GM18526 (cell line): ENCODE measurements around the gene CDX1.

Source experiments
- POLR2A ChIP-seq: IDR thresholded peaks from 3 replicates; pipeline ENCODE4 v1.6.1; 2011; ENCODE audit not compliant: insufficient read length; ENCODE audit errors: extremely low read depth

CDX1 gene

DNA sequence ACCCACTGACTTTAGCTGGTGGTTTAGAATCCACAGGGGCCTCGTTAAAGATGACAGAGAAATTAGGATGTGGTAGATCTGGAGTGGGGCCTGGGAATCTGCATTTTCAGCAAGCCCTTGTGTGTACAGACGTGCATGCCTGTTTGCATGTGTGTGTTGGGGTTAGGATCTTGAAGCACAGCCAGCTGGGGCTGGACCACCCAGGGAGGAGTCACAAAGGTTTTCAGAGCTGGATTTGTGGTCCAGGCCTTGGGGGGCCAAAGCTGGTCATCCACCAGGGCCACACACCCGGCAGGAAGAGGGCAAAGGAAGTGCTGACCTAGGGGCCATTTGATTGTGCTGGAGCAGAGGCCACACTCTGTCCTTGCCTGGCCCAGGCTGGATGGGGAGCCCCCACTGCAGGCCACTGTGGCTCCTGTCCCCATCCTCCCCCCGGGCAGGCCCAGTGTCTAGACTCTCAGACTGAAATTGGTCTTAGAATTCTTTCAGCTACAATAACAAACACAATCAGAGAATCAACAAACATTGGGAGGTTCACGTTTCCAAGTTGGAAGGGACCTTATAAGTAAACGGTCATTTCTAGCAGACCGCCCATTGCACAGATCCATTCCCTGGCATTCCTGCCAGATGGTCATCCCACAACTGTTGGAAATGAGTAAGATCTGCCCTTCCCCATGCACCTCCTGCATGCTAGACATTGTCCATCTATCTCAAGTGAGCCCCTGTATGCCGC lies 10.3 kb downstream of the CDX1 start:
- TF ChIP-seq POLR2A = no peak

- TF ChIP-seq POLR2A = no peak
Measured at GRCh38 chr5:150177721-150178120, 11.1 kb downstream of the CDX1 start.

- TF ChIP-seq POLR2A = no peak
Measured at GRCh38 chr5:150178262-150178661, 11.7 kb downstream of the CDX1 start.

DNA sequence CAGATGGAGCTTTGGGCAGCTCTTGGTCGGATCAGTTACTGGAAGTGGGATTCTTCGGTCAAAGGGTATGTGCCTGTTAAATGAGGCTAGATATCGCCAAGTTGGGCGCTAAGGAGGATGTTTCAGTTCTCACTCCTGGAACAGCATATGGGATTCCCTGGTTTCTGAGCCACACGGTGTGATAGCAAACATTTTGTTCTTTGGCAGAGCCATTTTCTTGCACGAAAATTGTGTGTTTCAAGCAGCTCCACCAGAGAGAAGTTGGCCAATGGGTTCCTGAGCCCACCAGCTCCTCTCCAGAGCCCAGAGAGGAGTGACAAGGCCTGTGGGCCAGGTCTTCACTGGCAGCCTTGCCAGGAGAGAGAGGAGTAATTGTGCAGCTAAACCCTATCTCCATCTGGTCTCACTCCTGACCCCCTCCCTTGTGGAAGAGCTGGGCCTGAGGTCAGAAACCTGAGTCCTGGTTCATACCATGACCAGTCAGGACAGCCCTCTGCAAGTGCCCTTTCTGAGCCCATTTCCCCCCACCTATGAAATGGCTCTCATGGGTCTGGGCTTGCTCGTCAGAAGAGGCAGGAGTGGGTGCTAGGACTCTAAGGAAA lies 12.5 kb downstream of the CDX1 start:
- no peak for TF ChIP-seq POLR2A

DNA sequence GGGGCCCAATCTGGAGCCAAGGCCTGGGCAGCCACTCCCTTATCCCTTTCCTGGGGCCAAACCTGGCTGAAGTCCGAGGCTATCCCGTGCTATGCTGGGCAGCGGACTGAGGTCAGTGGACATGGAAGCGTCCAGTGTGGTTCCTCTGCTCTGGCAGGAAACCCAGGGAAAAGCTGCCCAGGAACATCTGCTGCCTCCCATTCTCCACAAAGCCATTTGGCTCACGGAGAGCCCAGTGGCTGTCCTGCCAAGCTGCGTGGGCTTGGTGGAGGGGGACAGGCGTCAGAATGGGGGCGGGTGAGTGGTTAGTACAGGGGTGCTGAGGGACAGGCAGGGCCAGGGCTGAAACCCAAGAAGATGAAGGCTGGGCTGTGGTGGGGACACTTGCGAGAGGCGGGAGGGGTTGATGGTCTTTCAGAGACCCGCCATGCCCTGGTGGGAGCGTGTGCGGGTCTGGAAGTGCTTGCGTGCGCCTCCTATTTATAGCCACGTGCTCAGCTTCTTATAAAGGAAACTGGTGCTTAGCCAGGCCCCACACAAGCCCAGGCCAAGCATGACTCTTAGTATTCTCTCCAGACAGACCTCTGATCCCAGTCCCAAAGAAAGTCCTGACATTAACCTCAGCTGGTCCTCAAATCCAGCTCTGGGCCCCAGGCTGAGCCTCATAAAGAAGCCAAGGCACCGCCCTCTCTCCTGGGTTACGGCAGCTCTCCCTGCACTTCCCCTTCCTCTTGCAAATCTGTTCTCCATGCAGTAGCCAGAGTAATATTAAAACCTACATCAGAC lies 13.9 kb downstream of the CDX1 start:
- TF ChIP-seq POLR2A = no peak

DNA sequence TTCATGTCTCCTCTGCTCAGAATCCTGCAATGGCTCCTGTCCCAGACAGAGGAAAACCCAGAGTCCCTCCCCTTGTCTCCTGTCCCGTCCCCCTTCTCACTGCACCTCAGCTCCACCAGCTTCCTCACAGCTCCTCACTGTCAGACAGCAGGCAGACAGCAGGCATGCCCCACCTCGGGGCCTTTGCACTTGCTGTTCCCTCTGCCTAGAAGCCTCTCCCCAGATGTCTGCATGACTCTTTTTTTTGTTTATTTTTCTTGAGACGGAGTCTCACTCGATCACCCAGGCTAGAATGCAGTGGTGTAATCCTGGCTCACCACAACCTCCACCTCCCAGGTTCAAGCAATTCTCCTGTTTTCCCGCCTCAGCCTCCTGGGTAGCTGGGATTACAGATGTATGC lies 14.4 kb downstream of the CDX1 start:
- no peak for TF ChIP-seq POLR2A

GRCh38 chr5:150181766-150182545 lies 15.4 kb downstream of the CDX1 start:
- TF ChIP-seq POLR2A = no peak

GRCh38 chr5:150182774-150183173 lies 16.2 kb downstream of the CDX1 start:
- TF ChIP-seq POLR2A = no peak

GRCh38 chr5:150183436-150183835 lies 16.9 kb downstream of the CDX1 start:
- no peak for TF ChIP-seq POLR2A

DNA sequence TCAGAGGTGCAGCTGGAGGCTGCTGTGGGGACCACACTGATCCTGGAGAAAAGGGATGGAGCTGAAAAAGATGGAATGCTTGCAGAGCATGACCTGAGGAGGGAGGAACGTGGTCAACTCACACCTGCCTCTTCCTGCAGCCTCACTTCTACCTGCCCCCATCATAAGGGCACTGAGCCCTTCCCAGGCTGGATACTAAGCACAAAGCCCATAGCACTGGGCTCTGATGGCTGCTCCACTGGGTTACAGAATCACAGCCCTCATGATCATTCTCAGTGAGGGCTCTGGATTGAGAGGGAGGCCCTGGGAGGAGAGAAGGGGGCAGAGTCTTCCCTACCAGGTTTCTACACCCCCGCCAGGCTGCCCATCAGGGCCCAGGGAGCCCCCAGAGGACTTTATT lies 17.4 kb downstream of the CDX1 start:
- no peak for TF ChIP-seq POLR2A

DNA sequence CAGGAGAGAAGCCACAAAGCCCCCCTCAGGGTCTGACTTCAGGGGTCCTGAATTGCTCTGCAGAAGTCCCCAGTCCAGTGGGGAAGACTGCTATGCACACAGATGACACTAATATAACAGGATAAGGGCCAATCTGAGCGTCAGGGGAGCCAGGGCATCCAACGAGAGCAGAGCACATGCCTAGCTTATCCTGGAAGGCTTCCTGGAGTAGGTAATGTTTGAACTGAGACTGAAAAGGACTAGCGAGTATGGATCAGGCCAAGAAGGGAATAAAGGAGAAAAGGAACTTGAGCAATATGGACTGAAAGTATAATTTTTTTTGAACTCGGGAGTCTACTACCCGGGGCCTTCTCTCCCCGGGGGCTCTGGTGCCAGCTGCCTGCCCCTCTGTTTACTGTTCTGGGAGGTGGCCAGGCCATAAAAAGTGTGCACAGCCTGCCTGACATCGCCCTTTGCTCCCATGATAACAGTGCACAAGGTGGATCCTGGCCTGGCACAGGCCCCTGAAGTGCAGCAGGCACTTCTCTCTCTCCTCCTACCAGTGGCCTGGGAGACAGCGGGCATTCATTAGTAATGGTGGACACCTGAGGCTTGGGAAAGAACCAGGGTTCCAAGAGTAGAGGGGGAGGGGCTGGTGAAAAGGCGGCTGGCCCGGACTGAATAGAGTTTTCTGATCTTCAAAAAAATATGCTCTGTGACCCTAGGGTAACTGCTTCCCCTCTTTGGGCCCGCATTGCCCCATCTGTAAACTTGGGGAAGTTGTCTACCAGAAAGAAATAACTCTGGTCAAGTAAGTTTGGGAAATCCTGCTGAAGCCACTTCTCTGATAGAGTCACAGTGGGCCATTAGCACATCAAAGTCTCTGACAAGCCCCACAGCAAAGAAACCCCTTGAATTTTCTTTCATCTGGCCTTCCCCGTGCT lies 18.7 kb downstream of the CDX1 start:
- TF ChIP-seq POLR2A = no peak

DNA sequence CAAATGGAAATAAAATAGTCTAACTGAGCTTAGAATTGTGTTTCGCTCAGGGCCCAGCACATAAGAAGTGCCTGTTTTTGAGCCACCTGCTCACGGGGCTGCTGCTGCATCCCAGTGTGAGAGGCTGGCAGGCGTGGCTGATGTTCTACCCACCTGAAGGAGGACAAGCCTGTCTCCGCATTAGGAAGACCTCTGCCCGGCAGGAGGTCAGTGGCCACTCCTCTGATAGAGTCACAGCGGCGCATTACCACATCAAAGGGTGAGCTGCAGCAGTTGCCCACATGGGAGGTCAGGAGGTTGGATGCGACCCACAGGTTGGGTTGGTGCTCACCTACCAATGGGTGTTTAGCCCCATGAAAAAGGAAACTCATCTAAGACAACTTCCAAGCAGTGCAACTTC lies 19.6 kb downstream of the CDX1 start:
- TF ChIP-seq POLR2A = no peak

GRCh38 chr5:150186897-150187296 lies 20.3 kb downstream of the CDX1 start:
- no peak for TF ChIP-seq POLR2A

DNA sequence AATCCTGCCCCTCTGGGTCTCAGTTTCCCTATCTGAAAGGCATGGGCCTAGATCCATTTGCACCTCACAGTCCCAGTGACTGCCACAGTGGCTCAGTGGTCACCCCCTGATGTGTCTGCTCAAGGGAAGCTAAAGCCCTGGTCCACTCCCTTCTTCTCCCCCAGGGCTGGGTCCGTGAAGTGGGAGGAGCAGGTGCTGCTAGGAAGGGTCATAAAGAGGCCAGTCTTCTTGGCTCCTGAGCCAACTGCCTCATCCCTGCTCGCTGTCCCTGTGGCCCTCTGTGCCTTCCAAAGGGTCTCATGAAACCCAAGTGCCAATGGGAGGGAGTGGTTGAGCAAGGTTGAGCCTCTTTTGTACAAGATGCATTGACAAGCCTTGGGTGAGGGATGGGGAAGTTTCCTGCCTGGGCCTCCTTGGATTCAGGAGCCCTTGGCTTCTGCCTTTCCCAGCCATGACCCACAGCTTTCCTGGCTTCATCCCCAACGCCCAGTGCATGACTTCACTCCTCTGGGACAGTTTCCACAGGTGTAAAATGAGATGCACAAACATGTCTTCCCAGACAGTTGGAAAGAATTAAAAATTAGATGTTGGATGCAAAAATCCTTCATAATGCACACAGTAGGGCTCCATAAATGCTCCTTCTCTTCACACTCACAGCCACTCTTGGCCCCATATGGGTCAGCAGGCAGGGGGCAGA lies 21.7 kb downstream of the CDX1 start:
- no peak for TF ChIP-seq POLR2A
